ENCODE data around the gene SAFB2. TPM values are rescaled to one million over a fixed set of nuclear protein-coding genes. Genes with fewer than 3 reads are reported as not detected.

SAFB2 gene
- total and polyA plus RNA-seq, 2 of the 13 experiments (the other 11 are each of a cell fraction or from before 2014, with no cell fraction given): 11.2 to 31.5 TPM

DNA sequence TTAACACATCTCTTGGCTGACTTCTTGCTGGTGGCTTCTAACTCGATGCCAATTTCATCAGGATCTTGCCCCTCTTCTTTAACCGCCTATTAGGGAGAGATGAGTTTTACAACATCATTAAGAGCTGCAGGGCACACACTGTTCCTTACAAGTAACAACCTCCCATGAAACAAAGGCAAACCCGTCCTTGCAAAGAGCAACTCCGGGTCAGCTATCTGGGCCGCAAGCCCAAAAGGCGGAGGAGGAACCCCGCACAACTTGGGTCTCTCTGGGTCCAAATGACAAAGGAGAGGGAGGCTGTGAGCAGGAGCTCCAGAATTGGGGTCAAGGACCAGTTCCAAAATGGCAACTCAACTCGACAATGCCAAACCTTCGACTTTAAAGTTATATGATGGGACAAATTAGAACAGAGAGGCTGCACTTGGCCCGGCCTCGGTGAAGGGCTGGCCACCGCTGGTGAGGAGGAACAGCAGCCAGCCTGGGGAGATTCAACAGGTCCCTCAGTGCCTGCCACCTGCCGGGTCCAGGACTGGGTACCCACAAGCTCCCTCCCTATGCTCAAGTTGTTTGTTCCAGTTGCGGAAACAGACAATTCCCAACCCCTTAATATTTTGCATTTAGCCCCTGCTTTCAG, 1.1 kb downstream of the SAFB2 start:
- FAIRE-seq (no peak), ATAC-seq (no peak), DNase-seq (ENCODE audit: low spot score) (no peak)
- in situ Hi-C loops (cut with HindIII; ENCODE audit: extremely low pct_ligation_motif_present, low pct_unique_long_range_greater_than_20kb) (no loop called here), intact Hi-C loops (cut with micrococcal nuclease; ENCODE audit: unreplicated experiment) (no loop called here)
- Histone ChIP-seq H3K4me1 (ENCODE audit: insufficient read depth, low read length) (peaks cover 52% of the 10 kb centered on the region), H4K20me1 (ENCODE audit: insufficient read depth, low read length) (peaks cover 24% of the 10 kb centered on the region), H3K4me3 (replicated peaks in 1 of 3; ENCODE audit: insufficient read depth in 1 of 3, low read depth in 2 of 3, low read length in 3 of 3) (peak overlapping the region; percentile 95 to 99 (median 96)), H3K9ac (ENCODE audit: insufficient read depth, low read depth, low read length) (peak overlapping the region; percentile 96), H3K9me3 (ENCODE audit: low read length) (no peaks in the 10 kb centered on the region), H3K36me3 (replicated peaks in 1 of 2; ENCODE audit: control insufficient read depth in 1 of 2, insufficient read depth in 2 of 2, low read length in 2 of 2) (peaks cover 4 to 42% of the 10 kb centered on the region in 2 experiments), H3K4me2 (ENCODE audit: low read depth, low read length) (peak overlapping the region; percentile 82), H2AFZ (ENCODE audit: low read length) (no peak overlapping the region), H3K79me2 (ENCODE audit: insufficient read depth, low read length) (peaks cover 89% of the 10 kb centered on the region), H3K27ac (ENCODE audit: extremely low read length, insufficient read depth, low read length) (peak overlapping the region; percentile 94), H3K27me3 (ENCODE audit: control insufficient read depth in 1 of 2, insufficient read depth in 2 of 2, low read length in 2 of 2) (peaks cover 0 to 7% of the 10 kb centered on the region in 2 experiments; a peak in 2 of 5 replicates)
- WGBS (ENCODE audit: low lambda C conversion rate): 27% methylated on average over 14 of the region's 14 CpGs
- CTCF ChIA-PET (ENCODE audit: low intra/inter-chr PET ratio, low total read pairs): no interaction called here
- POLR2A ChIA-PET: interaction anchor here (0.9 to 3.4 kb wide), 9 partner anchors 9 to 97 kb away, joined by 3 to 21 read pairs (median 5); no protein-coding TSS in a partner anchor
- BruUV-seq (replicated peaks): no TSS peak
- TF ChIP-seq SOX6 (IDR thresholded peaks at IDR 0.05): no peak
- no peak for TF ChIP-seq SOX6 (CRISPR knock-in tag; IDR thresholded peaks at IDR 0.05)
- no peak for TF ChIP-seq ZUFSP (CRISPR knock-in tag; IDR thresholded peaks at IDR 0.05; ENCODE audit: borderline replicate concordance)
- TF ChIP-seq ZNF567 (CRISPR knock-in tag; IDR thresholded peaks at IDR 0.05; ENCODE audit: borderline replicate concordance): 0 out of 2 replicates have a peak, but pooled peaks have one; percentile 31
- TF ChIP-seq ZFAT (CRISPR knock-in tag; conservative IDR thresholded peaks at IDR 0.05): no peak
- peak; percentile 13; the same call in 1 of the 2 replicates for TF ChIP-seq AHR (CRISPR knock-in tag; IDR thresholded peaks at IDR 0.05)
- TF ChIP-seq DMAP1 (CRISPR knock-in tag; IDR thresholded peaks at IDR 0.05): no peak
- 0 out of 2 replicates have a peak, but pooled peaks have one; percentile 4 for TF ChIP-seq ZNF33B (CRISPR knock-in tag; IDR thresholded peaks at IDR 0.05)
- no peak for TF ChIP-seq TOPORS (CRISPR knock-in tag; IDR thresholded peaks at IDR 0.05)
- TF ChIP-seq, protein P1, sequence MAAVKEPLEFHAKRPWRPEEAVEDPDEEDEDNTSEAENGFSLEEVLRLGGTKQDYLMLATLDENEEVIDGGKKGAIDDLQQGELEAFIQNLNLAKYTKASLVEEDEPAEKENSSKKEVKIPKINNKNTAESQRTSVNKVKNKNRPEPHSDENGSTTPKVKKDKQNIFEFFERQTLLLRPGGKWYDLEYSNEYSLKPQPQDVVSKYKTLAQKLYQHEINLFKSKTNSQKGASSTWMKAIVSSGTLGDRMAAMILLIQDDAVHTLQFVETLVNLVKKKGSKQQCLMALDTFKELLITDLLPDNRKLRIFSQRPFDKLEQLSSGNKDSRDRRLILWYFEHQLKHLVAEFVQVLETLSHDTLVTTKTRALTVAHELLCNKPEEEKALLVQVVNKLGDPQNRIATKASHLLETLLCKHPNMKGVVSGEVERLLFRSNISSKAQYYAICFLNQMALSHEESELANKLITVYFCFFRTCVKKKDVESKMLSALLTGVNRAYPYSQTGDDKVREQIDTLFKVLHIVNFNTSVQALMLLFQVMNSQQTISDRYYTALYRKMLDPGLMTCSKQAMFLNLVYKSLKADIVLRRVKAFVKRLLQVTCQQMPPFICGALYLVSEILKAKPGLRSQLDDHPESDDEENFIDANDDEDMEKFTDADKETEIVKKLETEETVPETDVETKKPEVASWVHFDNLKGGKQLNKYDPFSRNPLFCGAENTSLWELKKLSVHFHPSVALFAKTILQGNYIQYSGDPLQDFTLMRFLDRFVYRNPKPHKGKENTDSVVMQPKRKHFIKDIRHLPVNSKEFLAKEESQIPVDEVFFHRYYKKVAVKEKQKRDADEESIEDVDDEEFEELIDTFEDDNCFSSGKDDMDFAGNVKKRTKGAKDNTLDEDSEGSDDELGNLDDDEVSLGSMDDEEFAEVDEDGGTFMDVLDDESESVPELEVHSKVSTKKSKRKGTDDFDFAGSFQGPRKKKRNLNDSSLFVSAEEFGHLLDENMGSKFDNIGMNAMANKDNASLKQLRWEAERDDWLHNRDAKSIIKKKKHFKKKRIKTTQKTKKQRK (IDR thresholded peaks at IDR 0.05; ENCODE audit: low read length): no peak
- TF ChIP-seq, protein P2, sequence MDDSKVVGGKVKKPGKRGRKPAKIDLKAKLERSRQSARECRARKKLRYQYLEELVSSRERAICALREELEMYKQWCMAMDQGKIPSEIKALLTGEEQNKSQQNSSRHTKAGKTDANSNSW (CRISPR knock-in tag; IDR thresholded peaks at IDR 0.05; ENCODE audit: borderline replicate concordance): no peak
- TF ChIP-seq, protein P3, sequence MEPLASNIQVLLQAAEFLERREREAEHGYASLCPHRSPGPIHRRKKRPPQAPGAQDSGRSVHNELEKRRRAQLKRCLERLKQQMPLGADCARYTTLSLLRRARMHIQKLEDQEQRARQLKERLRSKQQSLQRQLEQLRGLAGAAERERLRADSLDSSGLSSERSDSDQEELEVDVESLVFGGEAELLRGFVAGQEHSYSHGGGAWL (CRISPR knock-in tag; IDR thresholded peaks at IDR 0.05): no peak
- no peak for TF ChIP-seq ZNF253 (CRISPR knock-in tag; IDR thresholded peaks at IDR 0.05; ENCODE audit: borderline replicate concordance)
- TF ChIP-seq ZNF251 (CRISPR knock-in tag; IDR thresholded peaks at IDR 0.05): no peak
- TF ChIP-seq, protein P4, sequence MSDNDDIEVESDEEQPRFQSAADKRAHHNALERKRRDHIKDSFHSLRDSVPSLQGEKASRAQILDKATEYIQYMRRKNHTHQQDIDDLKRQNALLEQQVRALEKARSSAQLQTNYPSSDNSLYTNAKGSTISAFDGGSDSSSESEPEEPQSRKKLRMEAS (IDR thresholded peaks at IDR 0.05): no peak
- TF ChIP-seq BCL3 (CRISPR knock-in tag; IDR thresholded peaks at IDR 0.05): no peak
- no peak for TF ChIP-seq ZNF354B (CRISPR knock-in tag; IDR thresholded peaks at IDR 0.05)
